ENCODE measurements around the gene PDCL3. TPM values are rescaled to one million over a fixed set of nuclear protein-coding genes. Genes with fewer than 3 reads are reported as not detected.

PDCL3 gene
- total RNA-seq, 2 donors from 2014 or later = 3.4 to 9.2 TPM

DNA sequence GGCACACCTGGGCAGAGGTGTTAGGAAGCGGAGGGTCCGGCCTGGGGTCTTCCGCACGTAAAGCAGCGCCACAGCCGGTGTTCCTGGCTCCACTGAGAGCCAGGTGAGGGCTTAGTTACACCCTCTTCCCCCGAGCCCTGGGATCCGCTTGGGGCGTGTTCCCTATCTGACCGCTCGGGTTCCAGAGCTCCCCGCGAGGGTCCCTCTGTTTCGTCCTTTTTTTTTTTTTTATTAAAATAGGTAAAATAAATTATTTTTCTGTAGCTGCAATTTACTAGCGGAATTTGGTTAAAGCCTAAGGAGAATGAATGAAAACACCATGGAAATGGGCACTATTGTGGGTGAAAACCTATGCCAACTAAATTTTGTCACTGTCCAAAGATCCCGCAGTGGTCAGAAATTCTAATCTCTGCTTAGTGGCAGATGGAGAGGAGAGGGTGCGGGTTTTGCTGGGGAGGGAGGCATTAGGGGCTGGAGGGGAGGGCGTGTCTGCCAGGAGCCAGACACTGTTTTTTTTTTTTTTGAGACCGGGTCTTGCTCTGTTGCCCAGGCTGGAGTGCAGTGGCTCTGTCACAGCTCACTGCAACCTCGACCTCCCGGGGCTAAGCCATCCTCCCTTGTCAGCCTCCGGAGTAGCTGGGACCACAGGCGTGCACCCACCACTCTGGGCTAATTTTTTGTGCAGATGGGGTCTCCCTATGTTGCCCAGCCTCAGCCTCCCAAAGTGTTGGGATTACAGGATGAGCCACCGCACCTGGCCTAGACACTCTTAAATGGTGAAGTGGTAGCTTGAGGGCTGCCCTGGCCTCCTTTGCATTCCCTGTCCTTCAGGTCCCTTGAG, 834 bp downstream of the PDCL3 start:
- ATAC-seq (no peak), DNase-seq (no peak)
- intact Hi-C loops (cut with DNase I) = no loop called here
- TF ChIP-seq, protein P1, sequence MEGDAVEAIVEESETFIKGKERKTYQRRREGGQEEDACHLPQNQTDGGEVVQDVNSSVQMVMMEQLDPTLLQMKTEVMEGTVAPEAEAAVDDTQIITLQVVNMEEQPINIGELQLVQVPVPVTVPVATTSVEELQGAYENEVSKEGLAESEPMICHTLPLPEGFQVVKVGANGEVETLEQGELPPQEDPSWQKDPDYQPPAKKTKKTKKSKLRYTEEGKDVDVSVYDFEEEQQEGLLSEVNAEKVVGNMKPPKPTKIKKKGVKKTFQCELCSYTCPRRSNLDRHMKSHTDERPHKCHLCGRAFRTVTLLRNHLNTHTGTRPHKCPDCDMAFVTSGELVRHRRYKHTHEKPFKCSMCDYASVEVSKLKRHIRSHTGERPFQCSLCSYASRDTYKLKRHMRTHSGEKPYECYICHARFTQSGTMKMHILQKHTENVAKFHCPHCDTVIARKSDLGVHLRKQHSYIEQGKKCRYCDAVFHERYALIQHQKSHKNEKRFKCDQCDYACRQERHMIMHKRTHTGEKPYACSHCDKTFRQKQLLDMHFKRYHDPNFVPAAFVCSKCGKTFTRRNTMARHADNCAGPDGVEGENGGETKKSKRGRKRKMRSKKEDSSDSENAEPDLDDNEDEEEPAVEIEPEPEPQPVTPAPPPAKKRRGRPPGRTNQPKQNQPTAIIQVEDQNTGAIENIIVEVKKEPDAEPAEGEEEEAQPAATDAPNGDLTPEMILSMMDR (IDR thresholded peaks at IDR 0.05) = no peak
- TF ChIP-seq POLR2A (IDR thresholded peaks at IDR 0.05) = no peak
- H3K27me3 ChIP-seq = no peaks in the 10 kb centered on the region
- H3K4me3 ChIP-seq = peak overlapping the region; percentile 8 to 78
- no peaks in the 10 kb centered on the region for H3K36me3 ChIP-seq (replicated peaks in 1 of 2; ENCODE audit: insufficient read depth in 1 of 2, low read depth in 2 of 2)
- WGBS, 2 donors = 10 to 19% methylated on average over 12 to 24 of the region's 24 CpGs
- H3K9me3 ChIP-seq = no peaks in the 10 kb centered on the region
- H3K27ac ChIP-seq = peak overlapping the region; percentile 80 to 95 (median 90)
- peaks cover 11% of the 10 kb centered on the region for H3K4me1 ChIP-seq

DNA sequence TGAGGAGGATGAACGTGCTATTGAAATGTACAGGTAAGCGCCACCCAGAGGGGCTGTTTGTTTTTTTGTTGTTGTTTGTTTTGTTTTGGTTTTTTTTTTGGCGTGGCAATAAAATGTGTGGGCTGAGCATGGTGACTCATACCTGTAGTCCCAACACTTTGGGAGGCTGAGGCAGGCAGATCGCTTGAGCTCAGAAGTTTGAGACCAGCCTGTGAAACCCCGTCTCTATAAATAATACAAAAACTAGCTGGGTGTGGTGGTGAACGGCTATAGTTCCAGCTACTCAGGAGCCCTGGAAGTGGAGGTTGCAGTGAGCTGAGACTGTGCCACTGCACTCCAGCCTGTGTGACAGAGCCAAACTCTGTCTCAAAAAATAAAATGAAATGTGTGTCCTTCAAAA, 6.2 kb downstream of the PDCL3 start:
- ATAC-seq (no peak), DNase-seq (no peak)
- WGBS, 2 donors = 88 to 89% methylated on average over 6 of the region's 6 CpGs
- no peaks in the 10 kb centered on the region for H3K9me3 ChIP-seq
- no peak overlapping the region for H3K27ac ChIP-seq
- H3K36me3 ChIP-seq (replicated peaks in 1 of 2; ENCODE audit: insufficient read depth in 1 of 2, low read depth in 2 of 2) = peaks cover 3% of the 10 kb centered on the region in 2 donors
- no peak overlapping the region for H3K4me3 ChIP-seq
- H3K27me3 ChIP-seq = no peaks in the 10 kb centered on the region
- intact Hi-C loops (cut with DNase I) = no loop called here
- peaks cover 2% of the 10 kb centered on the region for H3K4me1 ChIP-seq
- TF ChIP-seq, protein P1 (IDR thresholded peaks at IDR 0.05) = no peak
- no peak for TF ChIP-seq POLR2A (IDR thresholded peaks at IDR 0.05)

- ATAC-seq = no peak
- H3K27ac ChIP-seq = no peak overlapping the region
Observed at GRCh38 chr2:100571668-100572067, 8.9 kb downstream of the PDCL3 start.

GRCh38 chr2:100577777-100578176, 15.0 kb downstream of the PDCL3 start:
- intact Hi-C loops (cut with DNase I) = no loop called here
- TF ChIP-seq POLR2A (IDR thresholded peaks at IDR 0.05) = no peak
- TF ChIP-seq, protein P1 (IDR thresholded peaks at IDR 0.05) = no peak
- no peak overlapping the region for H3K4me3 ChIP-seq
- WGBS, 2 donors = 83 to 88% methylated on average over 3 of the region's 3 CpGs
- H3K27me3 ChIP-seq = no peaks in the 10 kb centered on the region
- ATAC-seq = no peak
- DNase-seq = no peak
- H3K9me3 ChIP-seq = no peaks in the 10 kb centered on the region
- no peaks in the 10 kb centered on the region for H3K4me1 ChIP-seq
- no peak overlapping the region for H3K27ac ChIP-seq
- H3K36me3 ChIP-seq (replicated peaks in 1 of 2; ENCODE audit: insufficient read depth in 1 of 2, low read depth in 2 of 2) = no peaks in the 10 kb centered on the region

More at GRCh38 chr2:100571668-100572067, 8.9 kb downstream of the PDCL3 start:
- H3K9me3 ChIP-seq = no peaks in the 10 kb centered on the region
- H3K4me3 ChIP-seq = no peak overlapping the region
- H3K27me3 ChIP-seq = no peaks in the 10 kb centered on the region
- intact Hi-C loops (cut with DNase I) = no loop called here
- no peaks in the 10 kb centered on the region for H3K4me1 ChIP-seq
- peaks cover 3% of the 10 kb centered on the region in 2 donors for H3K36me3 ChIP-seq (replicated peaks in 1 of 2; ENCODE audit: insufficient read depth in 1 of 2, low read depth in 2 of 2)
- 75 to 80% methylated on average over 9 of the region's 9 CpGs for WGBS, 2 donors
- DNase-seq = no peak
- TF ChIP-seq, protein P1 (IDR thresholded peaks at IDR 0.05) = no peak
- TF ChIP-seq POLR2A (IDR thresholded peaks at IDR 0.05) = no peak

All from body of pancreas (tissue), 4 donors.